Ureter (tissue), 1 donor: ENCODE results near the gene RALGAPA2. TPM values are rescaled to one million over a fixed set of nuclear protein-coding genes. Genes with fewer than 3 reads are reported as not detected.

Experiments used
- DNase-seq: peaks from one replicate; pipeline ENCODE4 v3.0.0-alpha.2; 2020; ENCODE audit warnings: low spot score
- total RNA-seq: library from RNA; stranded (reverse); gene quantifications from one replicate; pipeline ENCODE4 v1.2.4, GENCODE V29; 2023
- donor health status: DM: yes; HTN: yes; CAD: no.

The RALGAPA2 gene
- 107 TPM for total RNA-seq

GRCh38 chr20:20712474-20713243 is at the start of gene RALGAPA2:
RALGAPA2 (minus strand) TSS chr20:20712644; CDS start chr20:20712480, 164 bp downstream.
- DNase-seq = peak; percentile 96

- DNase-seq = no peak
These were observed 48.9 kb upstream of the RALGAPA2 start for GRCh38 chr20:20761301-20761700.

DNA sequence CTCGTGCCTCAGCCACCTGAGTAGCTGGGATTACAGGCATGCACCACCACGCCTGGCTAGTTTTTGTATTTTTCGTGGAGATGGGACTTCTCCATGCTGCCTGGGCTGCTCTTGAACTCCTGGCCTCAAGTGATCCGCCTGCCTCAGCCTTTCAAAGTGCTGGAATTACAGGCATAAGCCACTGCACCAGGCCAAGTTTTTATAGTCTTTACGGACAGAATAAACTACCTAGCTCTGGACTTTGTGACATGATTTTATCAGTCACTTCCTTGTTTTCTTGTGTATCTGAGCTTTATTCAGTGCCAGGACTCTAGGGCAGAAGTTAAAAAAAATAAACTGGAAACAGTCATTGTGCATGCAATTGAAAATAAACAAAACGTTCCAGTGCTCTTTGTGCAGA is 46.7 kb upstream of the RALGAPA2 start:
- no peak for DNase-seq

DNA sequence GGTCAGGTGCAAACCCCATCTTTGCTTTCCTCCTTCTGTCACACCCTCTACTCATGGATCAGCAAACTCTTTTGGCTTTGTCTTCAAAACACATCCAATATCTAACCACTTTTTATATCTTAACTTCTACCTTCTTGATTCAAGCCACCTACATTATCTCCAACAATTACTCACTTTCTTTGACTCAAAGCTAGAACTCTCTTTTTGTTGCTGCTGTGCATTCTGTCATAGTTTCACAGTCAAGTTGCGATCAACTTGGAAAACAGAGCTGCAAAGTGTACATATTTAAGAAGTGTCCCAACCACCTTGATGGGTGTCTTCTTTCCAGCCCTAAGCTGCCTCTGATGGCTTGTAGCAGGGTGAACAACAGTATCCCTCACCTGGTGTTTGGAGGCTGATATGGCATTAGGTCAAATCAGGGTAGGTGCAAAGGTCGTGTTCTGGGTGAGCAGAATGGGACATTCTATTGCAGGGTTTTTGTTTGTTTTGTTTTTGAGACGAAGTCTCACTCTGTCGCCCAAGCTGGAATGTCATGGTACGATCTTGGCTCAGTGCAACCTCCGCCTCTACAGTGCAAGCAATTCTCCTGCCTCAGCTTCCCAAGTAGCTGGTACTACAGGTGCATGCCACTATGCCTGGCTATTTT is 43.4 kb upstream of the RALGAPA2 start:
- no peak for DNase-seq

DNA sequence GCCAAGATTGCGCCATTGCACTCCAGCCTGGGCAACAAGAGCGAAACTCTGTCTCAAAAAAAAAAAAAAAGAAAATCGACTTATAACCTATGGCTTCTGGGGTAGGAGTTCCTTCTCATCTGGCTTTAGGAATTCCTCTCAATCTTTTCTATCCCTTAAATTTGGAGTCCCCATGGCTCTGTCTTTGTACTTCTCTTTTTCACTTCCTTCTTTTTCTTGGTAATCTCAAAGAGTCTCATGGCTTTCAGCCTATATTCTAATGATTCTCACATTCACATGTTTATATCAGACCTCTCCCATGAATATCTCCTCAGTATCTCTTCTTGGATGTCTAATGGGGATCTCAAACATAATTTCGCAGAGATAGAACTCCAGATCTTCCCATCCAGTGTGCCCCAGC is 42.8 kb upstream of the RALGAPA2 start:
- no peak for DNase-seq

DNA sequence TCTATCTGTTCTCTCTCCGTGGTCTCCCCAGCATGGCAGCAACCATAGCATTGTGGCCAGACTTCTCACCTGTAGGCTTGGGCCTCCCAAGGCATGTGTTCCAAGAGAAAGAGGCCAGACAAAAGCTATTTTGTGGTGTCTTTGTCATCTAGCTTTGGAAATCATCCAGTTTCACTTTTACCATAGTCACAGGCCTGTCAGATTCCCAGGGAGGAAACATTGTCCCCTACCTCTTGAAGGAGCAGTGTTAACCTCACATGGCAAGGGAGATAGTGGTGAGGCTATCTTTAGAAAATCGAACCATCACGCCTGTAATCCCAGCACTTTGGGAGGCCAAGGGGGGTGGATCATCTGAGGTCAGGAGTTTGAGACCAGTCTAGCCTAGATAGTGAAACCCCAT is 42.3 kb upstream of the RALGAPA2 start:
- no peak for DNase-seq

GRCh38 chr20:20752712-20753111 is 40.3 kb upstream of the RALGAPA2 start:
- no peak for DNase-seq

GRCh38 chr20:20747298-20747697 is 34.9 kb upstream of the RALGAPA2 start:
- DNase-seq = no peak

- DNase-seq = no peak
These were observed 31.8 kb upstream of the RALGAPA2 start for GRCh38 chr20:20744170-20744725.

DNA sequence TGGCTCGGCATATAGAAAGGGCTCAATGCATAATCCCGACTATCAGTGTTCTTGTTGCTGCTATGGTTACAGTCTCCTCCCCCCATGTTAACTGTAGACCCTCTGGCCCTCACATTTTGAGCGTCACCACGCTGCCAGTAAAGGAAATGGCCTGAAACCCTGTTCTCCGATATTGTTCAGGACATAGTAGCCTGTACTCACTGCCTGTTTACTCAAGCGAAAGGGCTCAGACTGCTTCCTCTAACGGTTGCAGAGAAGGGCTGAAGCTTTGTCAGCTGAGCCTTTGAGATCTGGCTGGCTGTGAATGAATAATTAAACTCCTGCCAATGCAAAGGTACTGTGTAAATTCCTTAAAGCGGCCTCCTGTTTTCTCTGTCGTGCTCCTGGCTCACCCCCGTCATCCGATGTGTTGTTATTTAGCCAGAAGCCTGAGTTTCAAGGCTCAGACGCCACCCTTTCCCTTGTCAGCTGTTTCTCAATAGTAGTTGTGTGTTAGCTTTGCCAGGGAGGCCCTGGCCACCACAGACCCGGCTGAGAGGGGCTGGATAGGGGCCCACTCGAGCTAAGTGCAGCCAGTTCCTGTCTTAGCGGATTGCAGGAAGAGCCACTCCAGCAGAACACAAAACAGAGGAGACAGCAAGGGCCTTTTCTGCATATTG is 31.2 kb upstream of the RALGAPA2 start:
- peak; percentile 53 for DNase-seq

- DNase-seq = no peak
These were observed 28.9 kb upstream of the RALGAPA2 start for GRCh38 chr20:20741087-20742045.

- DNase-seq = no peak
These were observed 28.1 kb upstream of the RALGAPA2 start for GRCh38 chr20:20740541-20740940.

DNA sequence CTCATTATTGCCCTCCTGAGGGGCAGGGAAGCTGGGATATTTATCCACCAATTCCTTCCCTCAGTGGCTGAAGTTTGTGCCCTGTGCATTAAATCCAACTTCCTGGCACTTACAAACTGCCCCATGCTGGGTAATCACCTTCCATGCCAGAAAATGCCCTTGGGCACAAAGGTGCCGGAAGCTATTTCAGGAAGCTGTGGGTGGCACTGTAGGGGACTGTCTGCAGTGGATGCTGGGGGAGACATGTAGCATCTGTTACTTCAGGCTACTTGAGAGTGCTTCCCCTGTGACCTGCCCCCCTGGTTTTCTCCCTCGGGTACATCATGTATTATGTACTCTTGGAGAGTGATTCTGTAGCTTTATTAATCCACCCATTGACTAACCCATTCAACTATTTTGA is 24.7 kb upstream of the RALGAPA2 start:
- no peak for DNase-seq

GRCh38 chr20:20736303-20736702 is 23.9 kb upstream of the RALGAPA2 start:
- DNase-seq = no peak

GRCh38 chr20:20734475-20734948 is 22.1 kb upstream of the RALGAPA2 start:
- DNase-seq = no peak

- no peak for DNase-seq
These were observed 21.5 kb upstream of the RALGAPA2 start for GRCh38 chr20:20733943-20734342.

- DNase-seq = no peak
These were observed 20.2 kb upstream of the RALGAPA2 start for GRCh38 chr20:20732641-20733040.

GRCh38 chr20:20731945-20732296 is 19.5 kb upstream of the RALGAPA2 start:
- no peak for DNase-seq

DNA sequence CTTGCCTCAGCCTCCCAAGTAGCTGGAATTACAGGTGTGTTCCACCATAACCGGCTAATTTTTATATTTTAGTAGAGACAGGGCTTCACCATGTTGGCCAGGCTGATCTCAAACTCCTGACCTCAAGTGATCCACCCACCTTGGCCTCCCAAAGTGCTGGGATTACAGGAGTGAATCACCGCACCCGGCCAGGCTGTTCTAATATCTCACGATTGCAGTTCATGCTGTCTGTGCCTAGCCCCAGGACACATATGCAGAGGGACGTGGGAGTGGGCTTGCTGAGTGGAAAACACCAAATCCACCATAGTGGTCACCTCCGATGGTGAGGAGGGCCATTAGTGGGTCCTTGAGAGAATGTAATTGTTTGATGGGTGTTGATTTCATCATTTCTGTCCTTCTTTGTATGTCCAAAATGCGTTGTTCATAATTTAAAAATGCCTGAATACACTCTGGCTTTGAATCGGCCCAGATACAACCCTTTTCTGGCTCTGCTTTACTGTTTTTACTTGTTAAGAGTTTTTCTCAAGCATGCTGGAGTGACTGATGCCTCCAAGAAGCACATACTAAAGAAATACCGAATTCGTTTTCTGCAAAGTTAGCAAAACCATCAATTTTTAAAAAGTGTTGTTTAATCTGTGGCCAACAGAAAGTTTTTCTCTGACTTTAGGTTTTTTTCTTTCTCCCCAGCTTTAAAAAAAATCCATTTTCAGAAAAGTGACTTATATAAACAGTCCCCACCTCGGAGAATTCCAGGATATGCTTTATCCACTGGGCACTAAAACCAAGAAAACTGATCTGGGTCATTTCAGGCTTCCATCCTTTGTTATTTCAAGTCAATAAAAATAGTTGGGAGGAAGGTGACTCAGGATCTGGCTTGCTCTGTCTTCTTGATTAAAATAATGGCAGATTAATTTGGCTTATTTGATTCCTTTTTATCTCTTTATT is 18.8 kb upstream of the RALGAPA2 start:
- DNase-seq = no peak

- no peak for DNase-seq
These were observed 17.1 kb upstream of the RALGAPA2 start for GRCh38 chr20:20729563-20729962.
